HPDE6-E6E7 (cell line): ENCODE measurements around the gene PSMB1.
"Not testable (repeated sequence)": the region's sequence is repeated elsewhere in the genome, so short reads cannot be mapped to it uniquely, and the experiment has no call there.

Experiments
- DNase-seq: peaks from one replicate; pipeline ENCODE4 v3.0.0; 2011; ENCODE audit warnings: missing footprints; ENCODE audit errors: extremely low spot score

The PSMB1 gene

DNA sequence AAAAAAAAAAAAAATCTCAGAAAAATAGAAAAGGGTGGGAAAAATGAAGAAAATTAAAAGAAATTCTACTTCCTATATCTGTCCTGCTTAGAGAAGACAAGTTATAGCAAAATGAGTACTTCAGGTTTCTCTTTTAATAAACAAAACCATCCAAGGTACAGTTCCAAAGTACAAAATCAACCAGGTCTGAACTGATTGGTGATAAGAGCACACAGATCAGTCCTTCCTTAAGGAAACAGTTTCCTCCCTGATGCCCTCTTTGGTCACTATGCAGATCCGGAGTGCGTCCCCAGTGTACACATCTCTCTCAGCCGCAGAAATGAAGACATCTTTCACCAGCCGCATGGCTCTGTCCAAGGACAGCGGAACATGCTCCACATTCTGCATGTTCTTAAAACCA is 18.1 kb downstream of the PSMB1 start:
- DNase-seq, result no peak

DNA sequence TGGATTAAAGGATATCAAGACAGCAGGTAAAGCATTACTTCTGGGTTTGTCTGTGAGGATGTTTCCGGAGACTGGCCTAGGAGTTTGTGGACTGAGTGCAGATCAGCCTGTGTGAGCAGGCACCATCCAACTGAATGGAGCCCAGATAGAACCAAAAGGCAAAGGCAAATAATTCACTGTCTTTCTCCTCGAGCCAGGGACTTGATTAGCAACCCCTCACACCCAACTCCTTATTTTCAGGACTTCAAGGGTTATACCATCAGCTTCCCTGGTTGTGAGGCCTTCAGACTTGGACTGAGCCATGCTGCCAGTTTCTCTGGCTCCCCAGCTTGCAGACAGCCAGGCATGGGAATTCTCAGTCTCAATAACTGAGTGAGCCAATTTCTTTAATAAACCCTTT is 19.3 kb downstream of the PSMB1 start:
- no peak for DNase-seq

DNA sequence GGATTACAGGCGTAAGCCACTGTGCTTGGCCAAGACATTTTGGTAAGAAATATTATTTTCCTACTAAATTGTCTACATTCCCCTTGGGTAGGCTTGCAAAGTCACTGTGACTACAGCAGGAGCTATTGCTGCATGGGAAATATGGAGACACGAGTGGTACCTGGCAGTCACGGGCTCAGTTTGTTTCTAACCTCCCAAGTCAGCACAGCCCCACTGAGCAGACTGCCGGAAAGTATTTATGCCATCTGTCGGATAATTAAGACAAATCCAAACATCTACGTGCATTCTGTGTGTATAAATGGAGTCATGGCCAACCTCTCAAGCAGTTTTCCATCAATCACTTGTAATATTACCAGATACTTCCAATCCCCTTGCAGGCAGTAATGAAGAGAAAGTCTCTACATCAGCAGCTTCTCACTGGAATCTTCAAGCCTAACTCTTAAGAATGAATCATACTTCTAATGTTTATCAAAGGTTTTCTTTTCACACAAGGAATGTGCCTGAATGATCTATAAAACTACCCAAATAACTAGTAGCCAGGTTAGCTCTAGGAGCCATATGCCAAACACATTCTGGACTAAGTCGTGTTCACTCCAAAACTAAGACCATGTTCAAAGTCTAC is 20.1 kb downstream of the PSMB1 start:
- DNase-seq, result no peak

DNA sequence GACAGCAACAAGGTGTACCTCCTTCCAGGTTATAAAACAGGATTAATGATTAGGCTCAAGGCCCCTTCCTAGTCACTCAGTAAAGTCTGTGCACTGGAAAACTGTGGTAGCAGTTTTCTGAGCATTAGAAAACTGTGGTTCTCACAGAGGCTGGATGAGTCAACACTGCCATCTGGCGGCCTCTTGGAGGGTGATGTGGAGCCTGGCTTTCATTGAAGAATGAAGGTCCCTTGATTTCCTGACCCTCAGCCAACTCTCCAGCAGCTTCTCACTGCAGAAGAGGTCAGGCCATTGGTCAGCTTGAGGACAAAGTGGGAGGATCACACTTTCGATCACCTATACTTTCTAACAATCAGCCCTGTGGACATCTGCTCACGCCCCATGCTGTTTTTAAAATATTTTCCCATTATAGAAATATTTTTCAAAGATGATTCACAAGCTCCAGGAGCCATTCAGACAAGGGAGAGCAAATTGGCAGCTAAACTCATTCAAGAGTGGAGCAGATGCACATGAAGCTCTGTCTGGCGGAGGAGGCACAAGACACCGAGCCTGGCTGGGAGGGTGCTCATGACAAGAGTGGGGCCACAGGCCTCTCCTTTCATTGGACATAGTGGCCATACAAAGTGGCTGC is 23.2 kb downstream of the PSMB1 start:
- peak; percentile 70 for DNase-seq

DNA sequence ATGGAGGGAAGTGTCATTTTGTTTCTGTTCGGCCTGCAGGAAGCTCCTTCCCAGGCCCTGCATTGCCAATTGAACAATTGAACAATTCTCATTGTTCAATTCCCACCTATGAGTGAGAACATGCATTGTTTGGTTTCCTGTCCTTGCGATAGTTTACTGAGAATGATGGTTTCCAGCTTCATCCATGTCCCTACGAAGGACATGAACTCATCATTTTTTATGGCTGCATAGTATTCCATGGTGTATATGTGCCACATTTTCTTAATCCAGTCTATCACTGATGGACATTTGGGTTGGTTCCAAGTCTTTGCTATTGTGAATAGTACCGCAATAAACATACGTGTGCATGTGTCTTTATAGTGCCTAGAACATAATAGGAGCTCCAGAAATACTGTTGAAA is 25.1 kb downstream of the PSMB1 start:
- DNase-seq, result not testable (repeated sequence)

DNA sequence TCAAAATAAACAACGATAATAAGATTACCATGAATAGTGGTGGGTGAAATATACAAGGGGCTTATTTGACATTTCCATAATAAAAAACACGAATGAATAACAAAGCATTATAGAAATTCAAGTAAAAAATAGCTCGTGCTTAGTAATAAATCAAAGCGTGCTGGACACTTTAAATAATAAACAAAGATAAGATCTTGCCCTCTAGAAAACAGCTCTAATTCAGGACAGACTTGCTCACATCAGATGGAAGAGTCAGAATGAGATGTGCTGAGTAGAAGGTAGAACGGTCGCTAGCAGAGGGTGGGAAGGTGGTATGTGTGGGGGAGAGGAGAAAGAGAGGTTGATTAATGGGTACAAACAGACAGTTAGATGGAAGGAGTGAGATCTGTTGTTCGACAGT is 27.3 kb downstream of the PSMB1 start:
- no peak for DNase-seq

DNA sequence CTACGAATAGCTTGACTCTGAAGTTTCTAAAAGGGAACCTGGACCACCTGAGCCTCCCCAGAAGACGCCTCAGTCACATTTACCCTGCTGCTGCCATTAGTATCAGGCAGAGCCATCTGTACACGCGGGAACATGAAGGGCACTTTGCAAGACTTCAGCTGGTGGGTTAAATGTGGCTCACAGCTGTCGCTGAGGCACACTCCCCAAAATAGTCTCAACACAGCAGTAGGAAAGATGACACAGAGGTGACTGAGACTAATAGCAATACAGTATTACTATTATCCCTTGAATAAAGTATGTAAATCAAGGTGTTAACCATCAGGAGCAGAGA is 29.0 kb downstream of the PSMB1 start:
- DNase-seq, result no peak

DNA sequence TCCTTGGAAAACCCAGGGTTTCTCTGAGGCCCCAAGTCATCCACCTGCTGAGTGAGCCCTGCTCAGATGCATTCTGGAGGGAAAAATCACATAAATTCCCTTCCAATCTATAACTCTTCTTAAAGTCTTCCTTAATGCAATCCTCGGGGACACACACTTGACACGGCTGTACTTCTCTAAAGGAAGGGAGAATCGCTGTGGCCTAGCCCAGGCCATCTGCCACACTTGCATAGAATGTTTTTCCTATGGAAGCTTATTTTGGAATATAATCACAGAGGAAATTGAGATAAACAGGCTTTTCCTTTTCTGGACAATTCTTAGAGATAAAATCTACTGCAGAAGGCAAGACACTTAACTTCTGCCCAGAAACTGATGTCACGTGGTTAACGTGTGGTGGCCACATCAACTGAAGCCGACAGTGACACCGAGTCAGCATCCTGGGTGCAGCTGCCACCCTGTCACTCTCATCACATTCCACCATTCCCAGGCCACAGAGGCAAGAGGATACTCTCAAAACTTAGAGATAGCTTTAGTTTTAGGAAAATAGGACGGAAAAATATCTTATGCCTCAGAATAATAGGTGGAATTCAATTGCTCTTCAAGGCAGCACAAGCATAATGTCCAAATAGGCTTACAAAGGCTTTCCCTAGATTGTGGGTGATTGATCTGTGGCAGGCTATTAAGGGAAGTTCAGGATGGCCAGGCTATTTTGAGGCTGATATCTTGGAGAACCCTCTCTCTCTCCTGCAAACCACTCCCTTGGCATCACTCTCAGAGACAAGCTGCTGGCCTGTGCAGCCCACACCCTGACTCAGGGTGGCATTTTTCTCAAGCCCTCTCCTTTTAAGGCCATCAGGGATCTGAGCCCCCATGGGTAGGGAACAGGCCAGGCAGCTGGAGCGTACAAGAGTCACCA is 29.6 kb downstream of the PSMB1 start:
- no peak for DNase-seq

DNA sequence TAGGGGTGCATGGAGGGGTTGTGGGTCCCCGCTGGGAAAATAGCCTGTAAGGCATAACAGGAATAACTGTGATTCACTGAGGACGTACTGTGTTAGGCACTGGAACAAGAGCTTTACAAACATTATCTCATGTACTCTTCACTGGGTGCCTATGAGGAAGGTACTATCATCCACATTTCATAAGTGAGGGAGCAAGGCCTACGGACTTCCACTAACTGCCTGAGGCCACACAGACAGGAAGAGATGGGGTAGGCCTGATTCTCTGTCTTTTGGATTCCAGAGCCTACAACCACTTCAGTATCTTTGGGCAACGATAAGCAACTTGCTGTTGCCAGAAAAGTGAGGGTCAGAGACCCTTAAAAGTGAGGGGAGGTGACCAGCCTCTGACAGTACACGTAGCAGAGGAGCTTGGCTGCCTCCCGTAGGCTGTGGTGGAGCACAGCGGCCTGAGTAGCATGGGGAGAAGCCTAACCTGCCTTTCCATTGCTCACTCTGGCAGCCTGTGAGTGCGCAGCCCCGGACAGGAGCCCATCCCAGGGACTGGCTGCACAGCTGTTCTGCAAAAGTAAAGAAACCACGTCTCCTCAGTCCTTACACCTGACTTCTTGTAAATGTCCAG is 30.4 kb downstream of the PSMB1 start:
- peak; percentile 19 for DNase-seq

DNA sequence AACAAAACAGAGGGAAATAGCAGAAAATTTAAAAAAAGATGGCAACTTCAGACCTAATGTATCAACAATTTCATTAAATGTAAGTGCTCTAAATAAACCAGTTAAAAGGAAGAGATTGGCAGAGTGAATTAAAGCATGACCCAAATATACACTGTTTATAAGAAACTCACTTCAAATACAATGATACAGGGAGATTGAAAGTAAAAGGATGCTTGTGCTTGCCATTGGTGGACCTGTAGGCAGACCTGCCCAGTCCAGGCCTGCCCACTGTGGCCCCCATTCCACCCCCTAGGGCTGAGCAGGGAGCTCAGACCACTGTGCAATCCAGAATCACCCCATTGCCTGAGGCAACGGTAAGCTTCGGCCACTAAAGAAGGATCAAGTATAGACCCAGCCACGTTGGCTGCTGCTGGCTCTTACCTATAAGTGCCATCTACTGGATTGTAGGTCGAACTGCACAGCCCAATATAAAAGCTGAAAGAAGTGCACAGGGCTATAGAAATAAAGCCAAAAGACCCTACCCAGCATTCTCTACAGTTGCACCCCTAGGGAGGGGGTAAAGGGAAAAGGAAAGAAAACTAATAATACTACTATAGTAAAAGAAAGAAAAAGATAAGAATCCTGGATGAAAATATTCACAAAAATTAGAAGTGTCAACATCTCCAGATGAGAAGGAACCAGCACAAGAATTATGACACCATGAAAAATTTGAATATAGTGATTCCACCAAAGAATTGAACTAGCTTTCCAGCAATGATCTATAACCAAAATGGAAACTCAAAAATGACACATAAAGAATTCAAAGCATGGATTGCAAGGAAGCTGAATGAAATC is 36.1 kb downstream of the PSMB1 start:
- peak; percentile 20 for DNase-seq

DNA sequence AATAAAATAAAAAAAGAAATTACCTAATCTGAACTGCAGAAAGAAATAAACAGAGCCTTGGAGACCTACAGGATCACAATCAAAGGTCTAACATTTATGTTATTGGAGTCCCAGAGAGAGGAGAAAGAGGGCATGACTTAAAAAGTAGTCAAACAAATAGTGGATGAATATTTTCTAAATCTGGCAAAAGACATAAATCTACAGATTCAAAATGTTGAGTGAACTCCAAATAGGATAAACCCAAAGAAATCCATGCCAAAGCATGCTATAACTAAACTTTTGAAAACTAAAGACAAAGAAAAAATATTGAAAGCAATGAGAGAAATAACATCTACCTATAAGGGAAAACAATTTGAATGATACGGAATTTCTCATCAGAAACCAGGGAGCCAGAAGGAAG is 38.2 kb downstream of the PSMB1 start:
- DNase-seq, result no peak

DNA sequence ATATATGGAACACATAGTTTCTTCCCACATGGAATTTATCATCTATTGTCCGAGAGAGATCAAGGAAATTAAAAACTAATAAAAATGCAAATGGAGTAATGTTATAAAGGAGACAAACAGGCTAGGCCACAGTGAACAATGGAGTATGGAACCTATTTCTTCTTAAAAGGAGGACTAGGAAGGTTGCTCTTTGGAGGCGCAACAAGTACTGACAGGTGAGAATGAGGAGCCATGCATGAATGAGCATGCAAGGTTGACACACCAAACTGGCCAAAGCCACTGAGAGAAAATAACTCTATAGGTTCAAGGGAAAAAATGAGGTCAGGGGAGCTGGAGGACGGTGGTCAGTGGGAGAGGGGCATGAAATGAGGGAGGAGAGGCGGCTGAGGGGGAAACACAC is 40.9 kb downstream of the PSMB1 start:
- no peak for DNase-seq

DNA sequence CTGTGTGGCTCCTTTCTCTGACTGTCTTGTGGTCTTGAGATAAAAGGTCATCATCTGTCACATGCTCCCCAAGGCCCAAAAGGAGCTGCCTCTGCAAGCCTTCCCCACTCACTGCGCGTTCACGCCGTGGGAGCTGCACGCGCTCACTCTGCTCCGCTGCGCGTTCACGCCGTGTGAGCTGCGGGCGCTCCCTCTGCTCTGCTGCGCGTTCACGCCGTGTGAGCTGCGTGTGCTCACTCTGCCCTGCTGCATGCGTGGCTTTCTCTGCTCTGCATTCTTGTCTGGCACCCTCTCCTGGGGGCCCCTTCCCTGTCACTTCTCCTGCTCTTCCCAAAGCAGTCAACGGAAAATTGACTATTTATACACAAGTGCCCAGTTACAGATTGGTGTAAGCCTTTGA is 42.5 kb downstream of the PSMB1 start:
- DNase-seq, result no peak

DNA sequence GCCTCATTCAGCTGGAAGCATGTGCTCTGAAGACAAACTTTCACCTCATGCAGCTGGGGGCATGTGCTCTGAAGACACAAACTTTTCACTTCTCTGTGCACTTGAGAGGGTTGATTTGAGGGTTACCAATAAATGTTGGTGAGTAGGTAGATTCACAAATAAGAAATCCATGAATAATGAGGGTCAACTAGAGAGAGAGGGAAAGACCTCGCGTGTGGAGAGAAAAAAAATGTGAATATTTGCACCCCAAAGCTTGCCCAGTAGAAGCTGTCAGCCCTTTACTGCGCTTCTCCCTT is 43.4 kb downstream of the PSMB1 start:
- no peak for DNase-seq

DNA sequence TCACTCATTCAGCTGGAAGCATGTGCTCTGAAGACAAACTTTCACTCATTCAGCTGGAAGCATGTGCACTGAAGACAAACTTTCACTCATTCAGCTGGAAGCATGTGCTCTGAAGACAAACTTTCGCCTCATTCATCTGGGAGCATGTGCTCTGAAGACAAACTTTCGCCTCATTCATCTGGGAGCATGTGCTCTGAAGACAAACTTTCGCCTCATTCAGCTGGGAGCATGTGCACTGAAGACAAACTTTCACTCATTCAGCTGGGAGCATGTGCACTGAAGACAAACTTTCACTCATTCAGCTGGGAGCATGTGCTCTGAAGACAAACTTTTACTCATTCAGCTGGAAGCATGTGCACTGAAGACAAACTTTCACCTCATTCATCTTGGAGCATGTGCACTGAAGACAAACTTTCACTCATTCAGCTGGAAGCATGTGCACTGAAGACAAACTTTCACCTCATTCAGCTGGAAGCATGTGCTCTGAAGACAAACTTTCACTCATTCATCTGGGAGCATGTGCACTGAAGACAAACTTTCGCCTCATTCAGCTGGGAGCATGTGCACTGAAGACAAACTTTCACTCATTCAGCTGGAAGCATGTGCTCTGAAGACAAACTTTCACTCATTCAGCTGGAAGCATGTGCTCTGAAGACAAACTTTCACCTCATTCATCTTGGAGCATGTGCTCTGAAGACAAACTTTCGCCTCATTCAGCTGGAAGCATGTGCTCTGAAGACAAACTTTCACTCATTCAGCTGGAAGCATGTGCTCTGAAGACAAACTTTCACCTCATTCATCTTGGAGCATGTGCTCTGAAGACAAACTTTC is 44.0 kb downstream of the PSMB1 start:
- DNase-seq, result not testable (repeated sequence)

DNA sequence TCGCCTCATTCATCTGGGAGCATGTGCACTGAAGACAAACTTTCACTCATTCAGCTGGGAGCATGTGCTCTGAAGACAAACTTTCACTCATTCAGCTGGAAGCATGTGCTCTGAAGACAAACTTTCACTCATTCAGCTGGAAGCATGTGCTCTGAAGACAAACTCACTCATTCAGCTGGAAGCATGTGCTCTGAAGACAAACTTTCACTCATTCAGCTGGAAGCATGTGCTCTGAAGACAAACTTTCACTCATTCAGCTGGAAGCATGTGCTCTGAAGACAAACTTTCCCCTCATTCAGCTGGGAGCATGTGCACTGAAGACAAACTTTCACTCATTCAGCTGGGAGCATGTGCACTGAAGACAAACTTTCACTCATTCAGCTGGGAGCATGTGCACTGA is 44.8 kb downstream of the PSMB1 start:
- not testable (repeated sequence) for DNase-seq

DNA sequence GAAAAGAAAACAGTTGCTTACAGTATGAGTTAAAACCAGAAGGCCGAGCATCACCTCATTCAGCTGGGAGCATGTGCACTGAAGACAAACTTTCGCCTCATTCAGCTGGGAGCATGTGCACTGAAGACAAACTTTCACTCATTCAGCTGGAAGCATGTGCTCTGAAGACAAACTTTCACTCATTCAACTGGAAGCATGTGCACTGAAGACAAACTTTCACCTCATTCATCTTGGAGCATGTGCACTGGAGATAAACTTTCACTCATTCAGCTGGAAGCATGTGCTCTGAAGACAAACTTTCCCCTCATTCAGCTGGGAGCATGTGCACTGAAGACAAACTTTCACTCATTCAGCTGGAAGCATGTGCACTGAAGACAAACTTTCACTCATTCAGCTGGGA is 45.4 kb downstream of the PSMB1 start:
- DNase-seq, result not testable (repeated sequence)

DNA sequence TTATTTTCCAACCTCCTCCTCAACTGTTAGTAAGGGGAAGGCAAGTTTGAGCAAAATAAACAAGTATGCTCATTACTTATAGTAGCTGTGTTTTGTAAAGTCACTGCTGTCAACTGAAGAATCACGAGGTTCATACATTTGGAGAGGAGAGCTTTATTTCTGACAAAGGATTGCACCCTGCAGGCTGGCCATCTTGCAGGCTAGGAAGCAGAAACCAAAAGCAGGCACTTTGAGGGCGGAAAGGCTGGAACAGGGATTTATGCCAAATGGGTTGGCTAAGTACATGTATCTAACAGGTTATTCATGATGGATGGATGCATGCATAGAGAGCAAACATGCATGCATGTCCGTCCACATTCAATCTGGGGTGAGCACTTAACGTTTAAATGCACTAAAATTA is 46.7 kb downstream of the PSMB1 start:
- DNase-seq, result no peak

DNA sequence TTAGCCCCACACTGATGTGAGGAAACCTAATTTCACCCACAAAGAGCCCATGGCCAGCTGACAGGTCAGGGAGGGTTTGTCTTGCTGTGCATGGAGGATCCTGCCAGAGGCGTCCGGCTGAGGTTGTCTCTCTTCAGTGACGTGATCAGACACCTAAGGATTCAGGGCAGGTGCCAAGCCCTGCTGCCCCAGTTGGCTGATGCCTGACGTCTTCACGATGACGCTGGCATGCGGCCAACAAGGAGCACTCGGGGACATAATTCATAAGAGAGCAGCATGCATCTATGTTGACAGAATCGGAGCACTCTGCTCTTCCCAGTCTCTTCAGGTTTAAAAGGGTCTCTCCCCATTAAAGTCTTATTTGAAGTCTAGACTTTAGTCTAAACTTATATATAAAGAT is 47.8 kb downstream of the PSMB1 start:
- DNase-seq, result no peak

DNA sequence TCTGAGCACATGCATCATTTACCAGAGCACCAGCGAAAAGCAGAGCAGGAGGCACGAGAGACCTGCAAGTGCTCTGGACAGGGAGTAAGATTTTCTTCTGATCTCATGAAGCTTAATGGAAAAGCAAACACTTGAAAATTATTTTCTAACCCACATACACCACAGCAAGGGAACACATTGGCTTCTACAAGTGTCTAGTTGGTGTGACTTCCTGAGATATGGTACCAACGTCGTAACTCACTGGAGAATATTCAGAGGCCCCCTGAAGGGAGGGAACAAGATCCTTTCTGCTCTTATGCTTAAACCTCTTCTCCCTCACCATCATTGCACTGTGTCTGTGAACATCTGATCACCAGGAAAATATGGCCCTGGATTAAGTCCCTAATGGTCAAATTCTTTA is 48.6 kb downstream of the PSMB1 start:
- DNase-seq, result no peak

DNA sequence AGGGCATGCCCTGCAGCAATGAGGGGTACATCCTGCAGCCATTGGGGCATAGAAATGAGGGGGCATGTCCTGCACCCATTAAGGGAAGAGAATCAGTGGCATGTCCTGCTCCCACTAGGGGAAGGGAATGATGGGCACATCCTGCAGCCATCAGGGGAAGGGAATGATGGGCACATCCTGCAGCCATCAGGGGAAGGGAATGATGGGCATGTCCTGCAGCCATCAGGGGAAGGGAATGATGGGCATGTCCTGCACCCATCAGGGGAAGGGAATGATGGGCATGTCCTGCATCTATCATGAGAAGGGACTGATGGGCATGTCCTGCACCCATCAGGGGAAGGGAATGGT is 49.7 kb downstream of the PSMB1 start:
- DNase-seq, result no peak
